GM21381 (cell line): ENCODE data around the gene SMU1.
A peak's percentile ranks its signal among the peaks of the same experiment; 100 is the strongest.
"Not testable (repeated sequence)": the region's sequence is repeated elsewhere in the genome, so short reads cannot be mapped to it uniquely, and the experiment has no call there.

Experiments used
- ATAC-seq: cut with Tn5 transposase; IDR thresholded peaks from one replicate; pipeline ENCODE4 v1.9.1; 2021; ENCODE audit warnings: mild to moderate bottlenecking, moderate library complexity; ENCODE audit not compliant: unreplicated experiment

Gene SMU1

DNA sequence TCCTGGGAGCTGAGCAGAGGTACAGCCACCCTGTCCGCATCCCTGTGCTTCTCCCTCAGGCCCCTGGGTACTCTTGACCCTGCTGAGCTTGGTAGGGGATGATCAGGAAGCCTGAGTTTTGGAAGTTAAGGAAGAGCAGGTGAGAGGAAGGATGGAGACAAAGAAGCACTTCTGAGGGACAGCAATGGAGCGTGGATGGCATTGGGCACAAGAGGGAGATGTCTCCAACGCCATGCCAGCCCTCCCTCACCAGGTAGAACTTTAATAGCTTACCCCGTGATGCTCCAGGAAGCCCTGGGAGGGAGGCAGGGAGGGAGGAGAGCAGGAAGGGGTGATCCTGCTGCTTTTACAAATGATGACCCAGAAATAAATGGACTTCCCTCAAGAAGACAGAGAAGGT lies 29.9 kb upstream of the SMU1 start:
- ATAC-seq, result no peak

DNA sequence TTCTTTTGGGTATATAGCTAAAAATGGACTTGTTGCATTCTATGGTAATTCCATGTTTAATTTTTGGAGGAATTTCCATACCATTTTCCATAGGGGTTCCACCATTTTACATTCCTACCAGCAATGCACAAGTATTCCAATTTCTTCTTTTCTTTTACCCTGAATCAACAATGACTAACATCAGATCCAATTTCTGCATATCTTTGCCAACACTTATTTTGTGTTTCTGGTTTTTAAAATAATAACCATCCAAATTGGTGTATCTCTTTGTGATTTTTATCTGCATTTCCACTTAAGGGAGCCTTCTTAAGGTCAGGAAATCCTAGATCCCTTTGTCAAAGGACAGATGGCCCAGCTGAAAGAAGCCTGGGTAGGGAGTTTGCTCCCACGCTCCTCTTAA lies 29.5 kb upstream of the SMU1 start:
- ATAC-seq, result no peak

DNA sequence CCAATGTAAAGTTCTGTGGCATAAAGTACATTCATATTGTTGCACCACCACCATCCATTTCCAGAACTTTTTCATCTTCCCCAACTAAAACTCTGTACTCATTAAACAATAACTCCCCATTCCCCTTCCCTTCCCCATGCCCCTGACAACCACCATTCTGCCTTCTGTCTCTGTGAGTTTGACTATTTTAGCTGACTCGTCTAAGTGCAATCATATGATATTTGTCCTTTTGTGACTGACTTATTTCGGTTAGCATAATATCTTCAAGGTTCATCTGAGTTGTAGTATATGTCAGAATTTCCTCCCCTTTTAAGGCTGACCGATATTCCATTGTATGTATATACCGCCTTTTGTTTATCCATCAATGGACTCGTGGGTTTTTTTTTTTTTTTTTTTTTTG lies 29.0 kb upstream of the SMU1 start:
- no peak for ATAC-seq

DNA sequence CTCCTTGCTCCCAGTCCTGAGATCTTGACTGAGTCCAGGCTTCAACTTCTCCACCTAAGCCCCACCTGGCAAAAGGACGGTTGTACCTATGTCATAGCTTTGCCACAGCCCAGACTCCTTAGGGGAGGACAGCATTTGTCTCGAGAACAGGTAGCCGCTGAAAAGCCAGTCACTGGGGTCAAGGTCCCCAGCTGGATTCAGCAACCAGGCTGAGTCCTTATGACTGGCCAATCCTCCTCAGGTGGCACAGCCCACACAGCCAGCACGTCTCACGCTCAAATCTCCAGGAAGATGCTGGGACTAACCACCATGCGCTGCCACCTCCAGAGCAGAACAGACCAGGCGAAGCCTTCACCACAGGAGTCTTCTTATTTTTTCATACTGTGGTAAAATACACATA lies 27.9 kb upstream of the SMU1 start:
- ATAC-seq, result no peak

DNA sequence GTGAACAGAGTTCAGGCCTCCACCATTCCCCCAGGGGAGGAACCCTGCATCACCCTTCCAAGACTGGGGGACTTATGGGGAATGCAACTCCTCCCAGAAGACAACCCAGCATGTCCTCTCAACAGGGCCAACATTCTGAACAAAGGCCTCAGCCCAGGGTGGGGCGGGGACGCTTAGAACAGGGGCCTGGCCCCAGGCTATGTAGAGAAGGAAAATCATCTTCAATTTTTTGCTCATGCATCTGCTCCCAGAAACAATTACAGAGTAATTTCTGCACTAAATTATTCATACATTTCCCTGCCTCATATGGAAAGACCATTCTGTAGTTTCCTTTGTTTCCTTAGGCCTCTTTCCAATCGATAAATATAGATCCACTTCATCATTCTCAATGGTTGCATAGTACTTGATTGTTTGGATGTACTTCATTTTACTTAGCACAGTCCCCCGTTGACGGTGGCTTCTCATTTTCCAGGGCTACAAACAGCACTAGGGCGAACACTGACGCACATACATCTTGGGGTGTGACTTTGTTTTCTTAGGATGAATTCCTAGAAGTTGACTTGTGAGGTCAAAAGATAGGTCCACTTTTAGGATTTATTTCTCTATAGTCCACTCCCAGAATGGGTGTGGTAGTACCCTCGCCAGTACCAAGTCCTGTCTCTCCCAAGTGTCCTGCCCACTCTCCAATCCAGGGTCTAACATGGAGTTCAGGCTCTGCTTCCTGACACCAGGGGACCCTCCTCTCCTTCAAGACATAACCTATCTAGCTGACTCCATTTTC lies 27.2 kb upstream of the SMU1 start:
- ATAC-seq, result no peak

DNA sequence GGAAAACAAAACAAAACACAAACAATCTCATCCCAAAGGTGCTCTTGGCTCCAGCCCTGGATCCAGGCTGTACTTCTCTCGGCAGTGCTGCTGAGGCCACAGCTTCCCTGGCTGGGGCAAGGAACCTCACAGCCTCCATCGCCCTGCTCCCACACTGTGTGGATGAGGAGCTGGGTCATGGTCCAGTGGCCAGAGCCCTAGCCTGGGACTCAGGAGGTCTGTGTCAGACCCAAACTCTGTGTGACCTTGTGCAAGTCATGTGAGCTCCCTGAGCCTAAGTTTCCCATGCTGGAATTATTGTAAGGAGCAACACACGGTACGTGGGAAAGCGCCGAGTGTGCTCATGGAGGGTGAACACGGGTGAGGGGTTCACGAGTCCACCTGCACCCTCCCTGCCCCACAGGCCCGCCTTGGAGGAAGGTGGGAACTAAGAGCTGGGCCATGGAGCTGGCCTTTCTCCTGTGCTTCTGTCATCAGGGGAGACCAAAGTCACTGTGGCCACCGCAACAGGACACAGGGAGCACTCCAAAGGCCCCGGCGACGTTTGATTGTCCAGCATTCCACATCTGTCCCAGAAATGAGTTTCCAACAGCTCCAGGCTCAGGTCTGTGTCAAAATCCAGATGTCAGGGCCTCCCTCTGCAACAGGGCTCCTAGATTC lies 26.2 kb upstream of the SMU1 start:
- no peak for ATAC-seq

DNA sequence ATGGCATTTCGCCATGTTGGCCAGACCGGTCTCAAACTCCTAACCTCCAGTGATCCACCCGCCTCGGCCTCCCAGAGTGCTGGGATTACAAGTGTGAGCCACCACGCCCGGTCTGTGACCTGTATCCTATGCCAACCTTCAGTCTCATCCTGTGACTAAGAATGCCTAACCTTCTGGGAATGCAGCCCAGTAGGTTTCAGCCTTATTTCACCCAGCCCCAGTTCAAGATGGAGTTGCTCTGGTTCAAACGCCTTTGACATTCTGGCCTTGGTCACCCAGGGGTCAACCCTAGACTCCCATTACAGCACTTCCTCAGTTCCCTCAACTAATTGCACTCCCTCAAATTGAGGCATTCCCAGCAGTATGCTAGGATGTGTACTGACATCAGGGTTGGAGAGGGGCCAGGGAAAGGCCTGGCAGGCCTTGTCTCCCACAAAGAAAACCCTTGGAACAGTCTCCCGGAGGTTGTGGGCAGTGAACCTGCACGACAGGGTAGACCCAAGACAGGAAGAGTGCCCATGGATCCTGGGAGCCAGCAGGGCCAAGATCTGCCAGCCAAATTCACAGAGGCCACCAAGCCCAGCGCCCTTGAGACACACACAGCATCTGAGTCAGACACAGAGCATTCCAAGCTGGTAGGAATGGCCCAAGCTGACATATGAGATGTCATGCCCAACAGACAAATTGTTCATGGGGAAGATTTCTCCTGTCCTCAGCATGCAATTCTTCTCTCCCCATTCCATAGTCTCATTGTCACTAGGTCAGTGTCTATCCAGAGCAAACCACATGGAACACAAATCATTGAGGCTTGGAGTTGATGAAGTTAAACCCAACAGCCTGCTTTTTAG lies 24.9 kb upstream of the SMU1 start:
- ATAC-seq, result no peak

DNA sequence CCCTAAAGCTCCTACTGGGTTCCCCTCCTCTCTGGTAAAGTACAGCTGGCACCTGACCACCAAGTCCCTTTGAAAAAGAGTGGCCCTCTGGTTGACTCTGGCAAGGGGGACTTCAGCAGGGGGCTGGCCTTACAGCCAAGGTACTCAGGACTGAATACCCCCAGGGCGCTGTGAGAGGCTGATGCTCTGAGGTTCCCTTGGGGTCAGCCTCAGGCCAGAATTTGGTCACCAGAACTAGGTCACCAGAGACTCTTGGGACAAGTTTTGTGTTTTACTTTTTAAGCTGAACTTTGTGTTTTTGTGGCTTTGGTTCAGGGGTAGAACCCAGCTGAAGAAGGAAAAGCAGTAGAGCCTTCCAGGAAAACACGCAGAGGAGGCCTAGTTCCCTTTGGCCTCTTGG lies 23.3 kb upstream of the SMU1 start:
- ATAC-seq, result no peak

DNA sequence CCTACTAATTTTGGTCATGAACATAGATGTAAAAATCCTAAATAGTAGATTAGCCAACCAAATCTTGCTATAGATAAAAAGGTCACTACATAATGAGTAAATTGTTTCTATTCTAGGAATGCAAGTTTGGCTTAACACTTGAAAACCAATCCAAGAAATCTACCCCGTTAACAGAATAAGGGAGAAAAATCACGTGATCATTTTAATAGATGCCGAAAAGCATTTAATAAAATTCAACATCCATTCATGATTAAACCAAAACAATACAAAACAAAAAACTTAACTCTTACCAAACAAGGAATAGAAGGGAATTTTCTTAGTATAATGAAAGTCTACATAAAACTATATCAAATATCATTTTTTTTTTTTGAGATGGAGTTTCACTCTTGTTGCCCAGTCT lies 20.7 kb upstream of the SMU1 start:
- no peak for ATAC-seq

DNA sequence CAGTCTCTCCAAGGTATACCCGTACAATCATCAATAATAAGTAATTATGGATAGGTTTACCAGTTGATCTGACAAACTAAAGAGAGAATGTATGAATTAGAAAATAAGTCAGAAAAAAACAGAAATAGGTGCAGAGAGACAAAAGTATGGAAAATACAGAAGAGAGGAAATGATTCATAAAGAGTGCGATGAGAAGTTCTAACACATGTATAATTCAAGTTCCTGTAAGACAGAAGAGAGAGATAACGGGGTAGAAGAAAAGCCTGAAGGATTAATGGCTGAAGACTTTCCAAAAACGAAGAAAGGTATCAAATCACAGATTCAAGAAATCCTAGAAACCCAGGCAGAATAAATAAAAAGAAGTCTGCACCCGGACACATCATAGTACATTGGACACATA lies 16.2 kb upstream of the SMU1 start:
- ATAC-seq, result no peak

DNA sequence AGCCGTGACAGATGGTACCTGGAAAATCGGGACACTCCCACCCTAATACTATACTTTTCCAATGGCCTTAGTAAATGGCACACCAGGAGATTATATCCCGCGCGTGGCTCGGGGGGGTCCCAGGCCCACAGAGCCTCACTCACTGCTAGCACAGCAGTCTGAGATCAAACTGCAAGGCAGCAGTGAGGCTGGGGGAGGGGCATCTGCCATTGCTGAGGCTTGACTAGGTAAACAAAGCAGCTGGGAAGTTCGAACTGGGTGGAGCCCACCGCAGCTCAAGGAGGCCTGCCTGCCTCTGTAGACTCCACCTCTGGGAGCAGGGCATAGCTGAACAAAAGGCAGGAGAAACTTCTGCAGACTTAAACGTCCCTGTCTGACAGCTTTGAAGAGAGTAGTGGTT lies 9.2 kb upstream of the SMU1 start:
- ATAC-seq, result not testable (repeated sequence)

DNA sequence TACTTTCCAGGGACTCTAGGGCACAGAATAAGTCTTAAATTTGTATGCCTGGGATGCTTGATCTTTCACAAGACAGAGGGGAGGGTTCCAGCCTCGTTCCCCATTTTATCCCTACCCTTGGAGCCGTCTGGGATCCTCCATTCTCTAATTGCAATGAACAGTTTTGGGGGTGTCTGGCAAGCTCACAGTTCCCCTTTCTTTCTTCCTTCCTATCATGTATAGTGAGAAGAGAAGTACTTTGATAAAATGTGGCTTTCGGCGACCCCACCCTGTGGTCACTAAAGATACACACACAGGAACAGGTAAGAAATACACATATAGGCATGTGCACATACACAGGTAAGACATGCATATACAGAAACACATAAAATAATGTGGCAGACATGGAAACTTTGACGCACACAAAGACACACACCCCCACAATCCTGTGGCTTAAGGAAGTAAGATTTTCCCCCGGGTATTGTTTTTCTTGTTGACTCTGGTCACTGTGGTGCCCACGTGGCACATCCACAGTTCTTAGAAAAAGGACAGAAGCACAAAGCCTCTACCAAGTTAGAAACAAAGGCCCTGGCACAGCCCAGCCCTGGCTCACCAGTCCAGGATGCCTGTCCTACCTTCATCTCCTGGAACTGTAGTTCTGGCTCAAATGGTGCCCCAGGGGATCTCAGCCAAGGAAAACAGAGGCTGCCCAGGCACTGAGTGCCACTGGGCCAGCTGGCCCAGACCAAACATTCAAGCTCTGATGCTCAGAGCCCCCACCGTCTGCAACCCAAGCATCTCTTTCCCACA lies 6.3 kb upstream of the SMU1 start:
- ATAC-seq, result no peak

DNA sequence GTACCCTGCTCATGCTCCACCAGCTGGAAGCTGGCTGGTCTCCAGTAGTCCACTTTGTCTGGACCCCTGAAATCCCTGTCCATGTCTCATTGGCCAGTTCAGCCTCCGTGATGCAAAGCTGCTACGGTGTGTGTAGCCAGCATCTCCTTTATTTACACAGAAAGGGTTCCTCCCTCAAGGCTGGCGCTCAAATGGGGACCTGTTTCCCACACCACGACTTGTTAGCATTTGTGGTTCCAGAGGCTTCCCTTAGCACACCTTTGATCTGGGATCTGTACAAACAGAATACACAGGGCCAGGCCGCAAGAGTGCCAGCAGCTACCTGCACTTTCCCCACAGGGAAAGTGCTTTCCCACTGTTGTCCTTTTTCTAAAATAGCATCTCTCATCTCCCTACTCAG lies 5.7 kb upstream of the SMU1 start:
- no peak for ATAC-seq

DNA sequence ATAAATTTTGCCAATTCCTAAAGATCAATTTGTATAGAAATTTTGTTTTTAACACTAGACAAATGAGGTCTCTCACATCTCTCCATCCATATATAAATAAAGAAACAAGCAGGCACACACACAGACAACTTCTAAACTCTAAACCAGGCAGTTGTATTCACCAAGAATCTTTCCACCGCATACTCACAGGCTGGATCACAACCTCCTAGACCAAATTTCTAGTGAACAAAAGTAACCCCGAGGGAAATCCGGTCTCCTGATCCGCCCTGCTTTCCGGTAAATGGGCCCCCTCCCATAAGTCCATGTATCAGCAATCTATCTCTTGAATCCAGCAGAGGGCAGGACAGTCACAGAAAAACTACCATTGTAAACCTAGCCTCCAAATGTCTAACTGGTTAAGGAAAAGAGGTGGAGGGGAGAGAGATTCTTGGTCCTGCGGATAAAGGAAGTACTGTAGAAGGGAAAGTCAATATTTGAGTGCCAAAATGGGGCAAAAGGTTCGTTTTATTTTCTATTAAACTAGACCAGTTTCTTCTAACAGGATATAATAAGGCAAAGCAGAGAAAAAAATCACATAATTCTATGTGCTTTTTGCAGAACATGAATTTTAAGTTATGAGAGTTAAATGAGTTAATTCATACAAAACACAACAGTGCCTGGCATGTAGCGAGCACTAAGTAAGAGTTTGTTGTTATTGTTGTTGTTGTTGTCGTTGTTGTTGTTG lies 4.8 kb upstream of the SMU1 start:
- ATAC-seq, result peak; percentile 45

DNA sequence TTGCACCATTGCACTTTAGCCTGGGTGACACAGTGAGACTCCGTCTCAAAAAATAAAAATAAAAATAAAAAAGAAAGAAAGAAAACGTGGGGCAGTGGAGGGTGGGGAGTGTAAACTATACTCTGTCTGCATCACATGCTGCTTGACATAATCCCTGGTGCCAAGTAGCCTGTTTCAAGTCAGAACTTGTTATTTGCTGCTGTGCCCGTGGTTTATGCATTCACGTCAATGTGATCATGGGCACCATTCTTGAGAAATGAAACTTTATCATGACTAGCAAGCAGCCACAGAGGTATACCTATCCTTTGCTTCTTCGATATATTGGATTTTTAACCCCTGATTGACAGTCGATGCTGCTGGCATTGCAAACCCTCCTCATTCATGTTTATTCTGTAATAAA lies 4.1 kb upstream of the SMU1 start:
- ATAC-seq, result no peak

DNA sequence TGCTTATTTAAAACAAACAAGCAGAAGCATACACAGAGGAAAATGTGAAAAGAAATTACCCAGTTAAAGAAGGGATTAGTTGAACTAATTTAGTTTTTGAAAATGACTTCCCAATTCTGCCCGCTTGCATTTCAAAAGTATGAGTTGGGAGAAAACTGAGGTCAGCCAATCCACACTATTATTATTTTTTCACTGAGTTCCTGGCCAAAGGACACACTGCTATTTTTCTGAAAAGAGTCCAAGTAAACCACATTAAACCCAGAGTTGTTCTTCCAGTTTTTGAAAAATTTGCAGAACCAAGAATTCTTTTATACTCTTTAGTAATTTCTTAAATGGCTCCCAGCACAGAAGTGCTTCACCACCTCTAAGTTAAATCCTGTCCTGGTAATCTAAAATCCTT lies 7.5 kb downstream of the SMU1 start:
- ATAC-seq, result no peak

DNA sequence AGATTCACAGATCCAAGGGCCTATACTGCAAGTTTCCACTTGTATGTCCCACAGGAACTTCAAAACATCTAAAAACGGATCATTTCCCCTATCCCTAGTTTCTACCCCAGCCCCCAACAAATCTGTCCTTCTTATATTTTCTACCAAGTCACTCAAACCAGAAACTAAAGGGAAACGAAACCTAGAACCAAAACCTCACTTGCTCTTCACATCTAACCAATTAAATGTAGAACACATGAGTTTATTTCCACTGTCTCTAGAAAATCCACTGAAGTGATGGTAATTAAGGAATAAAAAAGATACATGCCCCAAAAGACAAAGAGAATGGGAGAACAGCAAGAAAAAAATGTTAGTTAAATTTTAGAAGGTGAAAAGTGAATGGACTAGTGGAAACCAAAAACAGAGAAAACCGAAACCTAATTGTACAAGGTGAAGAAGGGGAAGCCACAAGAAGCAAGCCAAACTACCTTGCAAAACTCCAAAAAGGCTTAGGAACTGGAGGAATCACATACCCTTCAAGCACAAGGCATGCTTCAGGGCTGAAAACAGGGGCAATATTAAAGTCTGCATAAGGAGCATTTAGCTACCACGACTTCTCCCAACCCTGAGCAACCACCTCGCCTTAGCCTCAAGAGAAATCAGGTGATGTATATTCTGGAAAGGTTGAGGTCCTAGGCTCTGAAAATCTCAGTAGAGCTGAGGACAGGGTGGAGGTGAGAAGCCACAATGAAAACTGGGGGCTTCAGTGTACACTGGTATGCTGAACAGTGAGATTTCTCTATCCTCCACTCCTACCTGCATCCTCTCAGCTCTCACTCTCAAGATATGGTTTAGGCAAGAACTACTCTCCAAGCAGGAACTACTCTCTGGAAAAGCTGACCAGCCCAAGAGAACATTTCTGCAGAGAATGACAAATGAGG lies 11.1 kb downstream of the SMU1 start:
- peak; percentile 81 for ATAC-seq

DNA sequence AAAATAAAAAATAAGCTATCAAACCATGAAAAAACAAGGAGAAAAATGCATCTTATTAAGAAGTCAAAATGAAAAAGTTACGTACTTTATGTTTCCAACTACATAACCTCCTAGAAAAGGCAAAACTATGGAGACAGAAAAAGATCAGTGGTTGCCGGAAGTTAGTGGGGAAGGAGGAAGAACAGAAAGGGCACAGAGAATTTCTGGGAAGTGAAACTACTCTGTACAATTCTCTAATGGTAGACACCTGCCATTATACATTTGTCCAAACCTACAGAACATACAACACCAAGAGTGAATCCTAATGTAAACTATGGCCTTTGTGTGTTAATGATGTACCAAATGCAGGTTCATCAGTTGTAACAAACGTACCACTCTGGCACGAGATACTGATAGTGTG lies 25.3 kb downstream of the SMU1 start:
- no peak for ATAC-seq

DNA sequence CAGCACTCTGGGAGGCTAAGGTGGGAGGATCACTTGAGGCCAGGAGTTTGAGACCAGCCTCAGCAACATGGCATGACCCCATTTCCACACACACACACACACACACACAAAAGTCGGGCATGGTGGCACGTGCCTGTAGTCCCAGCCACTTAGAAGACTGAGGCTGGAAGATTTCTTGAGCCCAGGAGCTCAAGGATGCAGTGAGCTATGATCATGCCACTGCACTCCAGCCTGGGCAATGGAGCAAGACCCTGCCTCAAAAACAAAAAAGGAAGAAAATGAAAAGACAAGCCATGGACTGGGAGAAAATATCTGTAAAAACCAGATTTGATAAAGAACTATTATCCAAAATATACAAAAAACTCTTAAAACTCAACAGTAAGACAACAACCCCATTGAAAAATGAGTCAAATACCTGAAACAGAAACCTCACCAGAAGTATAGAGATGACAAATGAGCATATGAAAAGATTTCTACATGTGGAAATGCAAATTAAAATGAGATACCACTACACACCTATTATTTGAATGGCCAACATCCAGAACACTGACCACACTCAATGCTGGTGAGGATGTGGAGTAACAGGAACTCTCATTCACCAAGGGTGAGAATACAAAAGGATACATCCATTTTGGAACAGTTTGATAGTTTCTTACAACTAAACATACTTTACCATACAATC lies 26.7 kb downstream of the SMU1 start:
- ATAC-seq, result peak; percentile 90
